ENCODE measurements around the gene STRIP2. TPM values are rescaled to one million over a fixed set of nuclear protein-coding genes. Genes with fewer than 3 reads are reported as not detected.

The STRIP2 gene
- polyA plus RNA-seq, 1 donor (not counting 4 experiments of a cell fraction or from before 2014, with no cell fraction given), result 12.5 TPM

DNA sequence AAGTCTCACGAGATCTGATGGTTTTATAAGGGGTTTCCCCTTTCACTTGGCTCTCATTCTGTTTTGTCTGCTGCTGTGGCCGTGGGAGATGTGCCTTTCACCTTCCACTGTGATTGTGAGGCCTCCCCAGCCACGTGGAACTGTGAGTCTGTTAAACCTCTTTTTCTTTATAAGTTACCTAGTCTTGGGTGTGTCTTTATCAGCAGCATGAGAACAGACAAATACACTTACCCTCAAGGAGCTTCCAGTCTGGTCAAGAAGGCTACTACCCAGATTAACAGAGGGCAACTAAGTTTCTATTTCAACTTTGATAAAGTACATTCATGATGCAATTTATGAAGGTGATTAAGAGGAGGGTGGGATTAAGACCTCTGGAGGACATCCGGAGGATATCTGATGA is 81.1 kb downstream of the STRIP2 start:
- Histone ChIP-seq H3K4me2 (ENCODE audit: control insufficient read depth, extremely low read depth, insufficient read depth, low read depth, low read length) (no peak overlapping the region), H3K27ac (ENCODE audit: control insufficient read depth, insufficient read depth, low read length) (no peak overlapping the region), H3K9me1 (ENCODE audit: control insufficient read depth, extremely low read depth, insufficient read depth, low read length) (no peaks in the 10 kb centered on the region), H4K20me1 (ENCODE audit: control insufficient read depth, extremely low read depth, insufficient read depth, low read length) (no peaks in the 10 kb centered on the region), H3K4me1 (ENCODE audit: control insufficient read depth, extremely low read depth, insufficient read depth, low read length) (peaks cover 5% of the 10 kb centered on the region), H3K9me3 (ENCODE audit: control insufficient read depth, low read depth, low read length) (no peaks in the 10 kb centered on the region), H3K9ac (ENCODE audit: control insufficient read depth, extremely low read depth, insufficient read depth, low read length) (no peak overlapping the region), H3K4me3 (ENCODE audit: control insufficient read depth in 2 of 3, extremely low read depth in 1 of 3, insufficient read depth in 2 of 3, low read depth in 1 of 3, low read length in 3 of 3) (no peak overlapping the region), H3K79me2 (ENCODE audit: control insufficient read depth, insufficient read depth, low read length) (no peaks in the 10 kb centered on the region), H3K27me3 (ENCODE audit: control insufficient read depth, extremely low read depth, insufficient read depth, low read length) (no peaks in the 10 kb centered on the region), H2AFZ (ENCODE audit: control insufficient read depth, low read length) (no peak overlapping the region), H3K36me3 (ENCODE audit: control insufficient read depth in 2 of 2, extremely low read depth in 1 of 2, insufficient read depth in 2 of 2, low read length in 2 of 2) (no peaks in the 10 kb centered on the region)
- FAIRE-seq, result no peak
- TF ChIP-seq EZH2 (IDR thresholded peaks at IDR 0.05; ENCODE audit: low read length), result no peak
- TF ChIP-seq, protein P1, sequence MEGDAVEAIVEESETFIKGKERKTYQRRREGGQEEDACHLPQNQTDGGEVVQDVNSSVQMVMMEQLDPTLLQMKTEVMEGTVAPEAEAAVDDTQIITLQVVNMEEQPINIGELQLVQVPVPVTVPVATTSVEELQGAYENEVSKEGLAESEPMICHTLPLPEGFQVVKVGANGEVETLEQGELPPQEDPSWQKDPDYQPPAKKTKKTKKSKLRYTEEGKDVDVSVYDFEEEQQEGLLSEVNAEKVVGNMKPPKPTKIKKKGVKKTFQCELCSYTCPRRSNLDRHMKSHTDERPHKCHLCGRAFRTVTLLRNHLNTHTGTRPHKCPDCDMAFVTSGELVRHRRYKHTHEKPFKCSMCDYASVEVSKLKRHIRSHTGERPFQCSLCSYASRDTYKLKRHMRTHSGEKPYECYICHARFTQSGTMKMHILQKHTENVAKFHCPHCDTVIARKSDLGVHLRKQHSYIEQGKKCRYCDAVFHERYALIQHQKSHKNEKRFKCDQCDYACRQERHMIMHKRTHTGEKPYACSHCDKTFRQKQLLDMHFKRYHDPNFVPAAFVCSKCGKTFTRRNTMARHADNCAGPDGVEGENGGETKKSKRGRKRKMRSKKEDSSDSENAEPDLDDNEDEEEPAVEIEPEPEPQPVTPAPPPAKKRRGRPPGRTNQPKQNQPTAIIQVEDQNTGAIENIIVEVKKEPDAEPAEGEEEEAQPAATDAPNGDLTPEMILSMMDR (optimal IDR thresholded peaks at IDR 0.05 in 1 of 3, IDR thresholded peaks at IDR 0.05 in 1 of 3, conservative IDR thresholded peaks at IDR 0.05 in 1 of 3; ENCODE audit: extremely low read depth in 1 of 3, insufficient read depth in 2 of 3, low read length in 3 of 3), result no peak
- dilution Hi-C loops (cut with MboI; ENCODE audit: extremely low pct_ligation_motif_present, low sequenced_read_pairs), result no loop called here
- DNase-seq (ENCODE audit: low read depth, low spot score), result no peak

DNA sequence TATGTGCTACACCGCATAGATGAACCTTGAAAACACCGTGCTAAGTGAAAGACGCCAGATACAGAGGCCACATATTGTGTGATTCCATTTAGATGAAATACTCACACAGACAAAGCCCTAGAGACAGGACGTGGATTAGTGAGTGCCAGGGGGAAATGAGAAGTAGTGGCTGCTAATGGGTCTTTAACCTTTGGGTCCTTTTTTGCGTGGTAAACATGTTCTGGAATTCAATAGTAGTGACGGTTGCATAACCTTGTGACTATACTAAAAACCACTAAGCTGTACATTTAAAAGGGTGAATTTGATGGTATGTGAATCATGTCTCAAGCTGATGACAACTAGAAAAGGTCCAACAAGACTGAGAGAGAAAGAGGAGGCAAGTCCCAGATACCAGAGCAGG is 83.7 kb downstream of the STRIP2 start:
- Histone ChIP-seq H3K27ac (ENCODE audit: control insufficient read depth, insufficient read depth, low read length) (no peak overlapping the region), H3K9me1 (ENCODE audit: control insufficient read depth, extremely low read depth, insufficient read depth, low read length) (no peaks in the 10 kb centered on the region), H3K4me2 (ENCODE audit: control insufficient read depth, extremely low read depth, insufficient read depth, low read depth, low read length) (no peak overlapping the region), H2AFZ (ENCODE audit: control insufficient read depth, low read length) (no peak overlapping the region), H4K20me1 (ENCODE audit: control insufficient read depth, extremely low read depth, insufficient read depth, low read length) (no peaks in the 10 kb centered on the region), H3K4me3 (ENCODE audit: control insufficient read depth in 2 of 3, extremely low read depth in 1 of 3, insufficient read depth in 2 of 3, low read depth in 1 of 3, low read length in 3 of 3) (no peak overlapping the region), H3K9ac (ENCODE audit: control insufficient read depth, extremely low read depth, insufficient read depth, low read length) (no peak overlapping the region), H3K36me3 (ENCODE audit: control insufficient read depth in 2 of 2, extremely low read depth in 1 of 2, insufficient read depth in 2 of 2, low read length in 2 of 2) (no peaks in the 10 kb centered on the region), H3K9me3 (ENCODE audit: control insufficient read depth, low read depth, low read length) (no peaks in the 10 kb centered on the region), H3K4me1 (ENCODE audit: control insufficient read depth, extremely low read depth, insufficient read depth, low read length) (peaks cover 5% of the 10 kb centered on the region), H3K27me3 (ENCODE audit: control insufficient read depth, extremely low read depth, insufficient read depth, low read length) (peaks cover 3% of the 10 kb centered on the region), H3K79me2 (ENCODE audit: control insufficient read depth, insufficient read depth, low read length) (no peaks in the 10 kb centered on the region)
- DNase-seq (ENCODE audit: low read depth, low spot score) (no peak), FAIRE-seq (no peak)
- TF ChIP-seq EZH2 (IDR thresholded peaks at IDR 0.05; ENCODE audit: low read length), result no peak
- TF ChIP-seq, protein P1 (optimal IDR thresholded peaks at IDR 0.05 in 1 of 3, IDR thresholded peaks at IDR 0.05 in 1 of 3, conservative IDR thresholded peaks at IDR 0.05 in 1 of 3; ENCODE audit: extremely low read depth in 1 of 3, insufficient read depth in 2 of 3, low read length in 3 of 3), result no peak
- dilution Hi-C loops (cut with MboI; ENCODE audit: extremely low pct_ligation_motif_present, low sequenced_read_pairs), result no loop called here
